HG03354 (cell line): ENCODE results near the gene DCAF12.

ENCODE experiments used
- ATAC-seq: cut with Tn5 transposase; IDR thresholded peaks from one replicate; pipeline ENCODE4 v1.9.1; 2021; ENCODE audit warnings: mild to moderate bottlenecking; ENCODE audit not compliant: unreplicated experiment, poor library complexity, severe bottlenecking

The DCAF12 gene

GRCh38 chr9:34127035-34127948, 794 bp upstream of the DCAF12 start:
- no peak for ATAC-seq

GRCh38 chr9:34125681-34126206, 754 bp downstream of the DCAF12 start:
- no peak for ATAC-seq

GRCh38 chr9:34124926-34125325, 1.6 kb downstream of the DCAF12 start:
- no peak for ATAC-seq

GRCh38 chr9:34124099-34124498, 2.4 kb downstream of the DCAF12 start:
- ATAC-seq: peak; percentile 12

- peak; percentile 44 for ATAC-seq
Measured at GRCh38 chr9:34123682-34124081, 2.8 kb downstream of the DCAF12 start.

GRCh38 chr9:34121996-34122395, 4.5 kb downstream of the DCAF12 start:
- ATAC-seq: no peak

GRCh38 chr9:34119713-34120112, 6.8 kb downstream of the DCAF12 start:
- ATAC-seq: no peak

GRCh38 chr9:34114436-34114835, 12.1 kb downstream of the DCAF12 start:
- ATAC-seq: no peak

GRCh38 chr9:34106110-34106509, 20.4 kb downstream of the DCAF12 start:
- ATAC-seq: no peak

GRCh38 chr9:34102796-34103195, 23.7 kb downstream of the DCAF12 start:
- ATAC-seq: no peak

- ATAC-seq: peak; percentile 60
Measured at GRCh38 chr9:34098307-34098706, 28.2 kb downstream of the DCAF12 start.

- ATAC-seq: peak; percentile 87
Measured at GRCh38 chr9:34097865-34098264, 28.6 kb downstream of the DCAF12 start.

GRCh38 chr9:34096751-34097150, 29.7 kb downstream of the DCAF12 start:
- no peak for ATAC-seq

- no peak for ATAC-seq
Measured at GRCh38 chr9:34093578-34093977, 32.9 kb downstream of the DCAF12 start.

GRCh38 chr9:34089311-34089710, 37.2 kb downstream of the DCAF12 start:
- no peak for ATAC-seq

GRCh38 chr9:34087370-34087769, 39.1 kb downstream of the DCAF12 start:
- ATAC-seq: no peak

GRCh38 chr9:34086864-34087263, 39.6 kb downstream of the DCAF12 start:
- ATAC-seq: no peak

- no peak for ATAC-seq
Measured at GRCh38 chr9:34085581-34086500, 40.7 kb downstream of the DCAF12 start.

GRCh38 chr9:34084562-34084961, 41.9 kb downstream of the DCAF12 start:
- ATAC-seq: no peak

GRCh38 chr9:34079181-34079580, 47.3 kb downstream of the DCAF12 start:
- no peak for ATAC-seq
